GM12891 (cell line): ENCODE data around the gene COX6B2.

Experiments used
- POLR2A ChIP-seq: IDR thresholded peaks from 2 replicates; pipeline ENCODE4 v1.6.1; 2011; ENCODE audit warnings: low read depth, low read length, control low read depth
- POLR2AphosphoS5 ChIP-seq: IDR thresholded peaks from 2 replicates; pipeline ENCODE4 v1.6.1; 2011; ENCODE audit warnings: low read depth, low read length, control low read depth
- SPI1 ChIP-seq: IDR thresholded peaks from 2 replicates; pipeline ENCODE4 v1.6.1; 2011; ENCODE audit warnings: low read depth, low read length, control low read depth

GRCh38 chr19:55382013-55382412, 27.5 kb upstream of the COX6B2 start:
- TF ChIP-seq SPI1: no peak
- TF ChIP-seq POLR2AphosphoS5: no peak
- no peak for TF ChIP-seq POLR2A
